Mammary epithelial cell (primary cell): ENCODE measurements around the gene NFKB1.

Experiments
- EZH2 ChIP-seq: IDR thresholded peaks from 2 replicates; pipeline ENCODE4 v1.6.1; 2012; ENCODE audit warnings: low read length, inconsistent platforms, borderline replicate concordance
- TF ChIP-seq, protein P1 (sequence below), 2 donors: IDR thresholded peaks in 1 of 2; conservative IDR thresholded peaks in 1 of 2; 2 replicates each; pipeline ENCODE4 v1.5.1; 2011 to 2012; ENCODE audit warnings: inconsistent platforms in 2 of 2, low read length in 2 of 2, mild to moderate bottlenecking in 2 of 2, control low read depth in 1 of 2, low read depth in 1 of 2; ENCODE audit not compliant: insufficient read depth in 1 of 2; ENCODE audit errors: extremely low read depth in 1 of 2

DNA sequence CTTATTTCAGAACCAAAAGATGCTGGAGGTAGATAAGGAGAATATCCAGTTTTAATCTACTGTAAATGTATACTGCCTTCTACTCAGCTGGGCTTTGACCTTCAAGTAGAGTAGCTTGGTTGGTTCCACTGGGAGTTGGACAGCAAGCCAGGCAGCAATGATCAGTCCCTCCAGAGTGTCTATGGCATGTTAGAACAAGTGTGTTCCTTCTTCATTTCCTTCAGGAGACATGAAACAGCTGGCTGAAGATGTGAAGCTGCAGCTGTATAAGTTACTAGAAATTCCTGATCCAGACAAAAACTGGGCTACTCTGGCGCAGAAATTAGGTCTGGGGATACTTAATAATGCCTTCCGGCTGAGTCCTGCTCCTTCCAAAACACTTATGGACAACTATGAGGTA is 111.1 kb downstream of the NFKB1 start:
- TF ChIP-seq, protein P1, sequence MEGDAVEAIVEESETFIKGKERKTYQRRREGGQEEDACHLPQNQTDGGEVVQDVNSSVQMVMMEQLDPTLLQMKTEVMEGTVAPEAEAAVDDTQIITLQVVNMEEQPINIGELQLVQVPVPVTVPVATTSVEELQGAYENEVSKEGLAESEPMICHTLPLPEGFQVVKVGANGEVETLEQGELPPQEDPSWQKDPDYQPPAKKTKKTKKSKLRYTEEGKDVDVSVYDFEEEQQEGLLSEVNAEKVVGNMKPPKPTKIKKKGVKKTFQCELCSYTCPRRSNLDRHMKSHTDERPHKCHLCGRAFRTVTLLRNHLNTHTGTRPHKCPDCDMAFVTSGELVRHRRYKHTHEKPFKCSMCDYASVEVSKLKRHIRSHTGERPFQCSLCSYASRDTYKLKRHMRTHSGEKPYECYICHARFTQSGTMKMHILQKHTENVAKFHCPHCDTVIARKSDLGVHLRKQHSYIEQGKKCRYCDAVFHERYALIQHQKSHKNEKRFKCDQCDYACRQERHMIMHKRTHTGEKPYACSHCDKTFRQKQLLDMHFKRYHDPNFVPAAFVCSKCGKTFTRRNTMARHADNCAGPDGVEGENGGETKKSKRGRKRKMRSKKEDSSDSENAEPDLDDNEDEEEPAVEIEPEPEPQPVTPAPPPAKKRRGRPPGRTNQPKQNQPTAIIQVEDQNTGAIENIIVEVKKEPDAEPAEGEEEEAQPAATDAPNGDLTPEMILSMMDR (conservative IDR thresholded peaks at IDR 0.05 in 1 of 2, IDR thresholded peaks at IDR 0.05 in 1 of 2; ENCODE audit: extremely low read depth in 1 of 2, insufficient read depth in 1 of 2, low read depth in 1 of 2, low read length in 2 of 2): no peak
- TF ChIP-seq EZH2: no peak
